Neural cell (in vitro differentiated cells): ENCODE measurements around the gene GADL1. TPM values are rescaled to one million over a fixed set of nuclear protein-coding genes. Genes with fewer than 3 reads are reported as not detected.

Experiments
- H2AFZ ChIP-seq: fragments of 200-600, 300-800 bp; sonication (generic), shearing (Covaris generic); 2 replicates; pipeline ENCODE4 v1.6.0; 2014; ENCODE audit warnings: low read depth, mild to moderate bottlenecking, antibody characterized with exemption, low read length, moderate library complexity
- H3F3A ChIP-seq: fragments of 200-600 bp; shearing (Covaris generic); 2 replicates; pipeline ENCODE4 v1.6.1; 2016; ENCODE audit warnings: mild to moderate bottlenecking, moderate library complexity, mixed read lengths, antibody characterized with exemption, low read length; ENCODE audit not compliant: insufficient read depth, poor library complexity, severe bottlenecking
- H3K27ac ChIP-seq: fragments of 200-600, 300-800 bp; sonication (generic), shearing (Covaris generic); 2 replicates; pipeline ENCODE4 v1.5.1; 2014; ENCODE audit warnings: mild to moderate bottlenecking, low read length, moderate library complexity
- H3K27me3 ChIP-seq: fragments of 300-800, 200-600 bp; sonication (generic), shearing (Covaris generic); 2 replicates; pipeline ENCODE4 v1.6.0; 2014; ENCODE audit warnings: mild to moderate bottlenecking, low read depth, low read length, moderate library complexity; ENCODE audit not compliant: insufficient read depth
- H3K36me3 ChIP-seq: fragments of 300-800, 200-600 bp; sonication (generic), shearing (Covaris generic); 2 replicates; pipeline ENCODE4 v1.5.1; 2014; ENCODE audit warnings: mild to moderate bottlenecking, antibody characterized with exemption, low read length, moderate library complexity; ENCODE audit not compliant: insufficient read depth
- H3K4me2 ChIP-seq: fragments of 300-800, 200-600 bp; sonication (generic), shearing (Covaris generic); 2 replicates; pipeline ENCODE4 v1.6.0; 2014; ENCODE audit warnings: mild to moderate bottlenecking, low read length
- H3K4me3 ChIP-seq: fragments of 300-800, 200-600 bp; sonication (generic), shearing (Covaris generic); 2 replicates; pipeline ENCODE4 v1.5.1; 2014; ENCODE audit warnings: mild to moderate bottlenecking, low read length, moderate library complexity
- H3K79me2 ChIP-seq: fragments of 200-600 bp; shearing (Covaris generic); replicated peaks from 2 replicates; pipeline ENCODE4 v1.6.0; 2014; ENCODE audit warnings: mild to moderate bottlenecking, low read length, moderate library complexity; ENCODE audit not compliant: insufficient read depth
- H3K9ac ChIP-seq: fragments of 300-800, 200-600 bp; sonication (generic), shearing (Covaris generic); 2 replicates; pipeline ENCODE4 v1.6.1; 2016; ENCODE audit warnings: mild to moderate bottlenecking, low read length, mixed read lengths
- H3K9me2 ChIP-seq: fragments of 200-600 bp; shearing (Covaris generic); 2 replicates; pipeline ENCODE4 v1.6.1; 2016; ENCODE audit warnings: mild to moderate bottlenecking, low read length, mixed read lengths; ENCODE audit not compliant: insufficient read depth
- H3K9me3 ChIP-seq: fragments of 200-600, 300-800 bp; sonication (generic), shearing (Covaris generic); 2 replicates; pipeline ENCODE4 v1.6.1; 2016; ENCODE audit warnings: mild to moderate bottlenecking, mixed run types, low read length, moderate library complexity, mixed read lengths
- H4K20me1 ChIP-seq: fragments of 200-600 bp; shearing (Covaris generic); 2 replicates; pipeline ENCODE4 v1.6.1; 2016; ENCODE audit warnings: mild to moderate bottlenecking, mixed run types; ENCODE audit not compliant: insufficient read depth
- CTCF ChIP-seq: fragments of 450-650 bp; IDR thresholded peaks from 2 replicates; pipeline ENCODE4 v1.5.1; 2014; ENCODE audit warnings: antibody characterized with exemption, mild to moderate bottlenecking, moderate library complexity; ENCODE audit not compliant: poor library complexity, severe bottlenecking
- EP300 ChIP-seq: fragments of 450-650 bp; conservative IDR thresholded peaks from 2 replicates; pipeline ENCODE4 v1.6.1; 2014; ENCODE audit warnings: antibody characterized with exemption, mild to moderate bottlenecking, moderate library complexity; ENCODE audit not compliant: poor library complexity, severe bottlenecking
- EZH2 ChIP-seq: fragments of 200-600, 300-800 bp; shearing (Covaris generic), sonication (generic); IDR thresholded peaks from 2 replicates; pipeline ENCODE4 v1.6.1; 2014; ENCODE audit warnings: antibody characterized with exemption, low read length, borderline replicate concordance, mild to moderate bottlenecking; ENCODE audit not compliant: insufficient read depth, poor library complexity, severe bottlenecking
- MXI1 ChIP-seq: fragments of 450-650 bp; conservative IDR thresholded peaks from 2 replicates; pipeline ENCODE4 v1.6.1; 2014; ENCODE audit warnings: antibody characterized with exemption, mild to moderate bottlenecking; ENCODE audit not compliant: poor library complexity, severe bottlenecking
- POLR2AphosphoS5 ChIP-seq: IDR thresholded peaks from 2 replicates; pipeline ENCODE4 v1.6.1; 2012
- RAD21 ChIP-seq: fragments of 450-650 bp; conservative IDR thresholded peaks from 2 replicates; pipeline ENCODE4 v1.6.1; 2014; ENCODE audit warnings: antibody characterized with exemption, mild to moderate bottlenecking, moderate library complexity
- REST ChIP-seq: IDR thresholded peaks from 2 replicates; pipeline ENCODE4 v1.6.1; 2012; ENCODE audit warnings: borderline replicate concordance
- SMC3 ChIP-seq: fragments of 450-650 bp; conservative IDR thresholded peaks from 2 replicates; pipeline ENCODE4 v1.6.1; 2014; ENCODE audit warnings: antibody characterized with exemption, mild to moderate bottlenecking, moderate library complexity; ENCODE audit not compliant: poor library complexity
- TAF1 ChIP-seq: IDR thresholded peaks from 2 replicates; pipeline ENCODE4 v1.6.1; 2012; ENCODE audit warnings: low read depth
- polyA plus RNA-seq: library from polyadenylated mRNA; depleted of rRNA; stranded (reverse); fragments of >200 nt; gene quantifications from 2 replicates; pipeline ENCODE4 v1.2.3, GENCODE V29; 2014

Gene GADL1
- polyA plus RNA-seq, 1 donor from 2014 or later: not detected

- Histone ChIP-seq H2AFZ (no peak overlapping the region), H3F3A (no peaks in the 10 kb centered on the region), H3K36me3 (no peaks in the 10 kb centered on the region), H3K79me2 (no peaks in the 10 kb centered on the region), H3K27me3 (no peaks in the 10 kb centered on the region), H3K27ac (no peak overlapping the region), H3K4me3 (no peak overlapping the region), H3K9me3 (no peaks in the 10 kb centered on the region), H4K20me1 (no peaks in the 10 kb centered on the region), H3K9me2 (no peaks in the 10 kb centered on the region), H3K4me2 (no peak overlapping the region), H3K9ac (no peak overlapping the region)
- TF ChIP-seq MXI1: no peak
- no peak for TF ChIP-seq CTCF
- TF ChIP-seq REST: no peak
- no peak for TF ChIP-seq EP300
- TF ChIP-seq EZH2: no peak
- TF ChIP-seq TAF1: no peak
- TF ChIP-seq SMC3: no peak
- TF ChIP-seq RAD21: no peak
- TF ChIP-seq POLR2AphosphoS5: no peak
Measured at GRCh38 chr3:30810625-30811024, 83.8 kb downstream of the GADL1 start.

- Histone ChIP-seq H3K27me3 (no peaks in the 10 kb centered on the region), H3K79me2 (no peaks in the 10 kb centered on the region), H3K36me3 (no peaks in the 10 kb centered on the region), H3K9me2 (no peaks in the 10 kb centered on the region), H3K9ac (no peak overlapping the region), H3F3A (no peaks in the 10 kb centered on the region), H4K20me1 (no peaks in the 10 kb centered on the region), H3K9me3 (no peaks in the 10 kb centered on the region), H3K4me2 (no peak overlapping the region), H3K27ac (no peak overlapping the region), H2AFZ (no peak overlapping the region), H3K4me3 (no peak overlapping the region)
- TF ChIP-seq REST (no peak), TAF1 (no peak), EZH2 (no peak), RAD21 (no peak), EP300 (no peak), SMC3 (no peak), POLR2AphosphoS5 (no peak)
Measured at GRCh38 chr3:30805695-30806094, 88.8 kb downstream of the GADL1 start.
